Colonic mucosa (tissue), 4 donors: ENCODE results near the gene TMIGD2. TPM values are rescaled to one million over a fixed set of nuclear protein-coding genes. Genes with fewer than 3 reads are reported as not detected.

ENCODE experiments used
- DNase-seq: peaks from one replicate; pipeline ENCODE4 v3.0.0-alpha.2; 2020
- H3K27ac ChIP-seq: fragments of 200-600 bp; one replicate; pipeline ENCODE4 v1.8.0; 2021
- H3K27me3 ChIP-seq: fragments of 200-600 bp; one replicate; pipeline ENCODE4 v1.8.0; 2021
- H3K36me3 ChIP-seq: fragments of 200-600 bp; one replicate; pipeline ENCODE4 v1.8.0; 2021
- H3K4me1 ChIP-seq: fragments of 200-600 bp; one replicate; pipeline ENCODE4 v1.8.0; 2021; ENCODE audit warnings: mild to moderate bottlenecking
- H3K4me3 ChIP-seq: fragments of 200-600 bp; one replicate; pipeline ENCODE4 v1.8.0; 2021
- H3K9ac ChIP-seq, 2 donors: one replicate each; pipeline ENCODE4 v1.7.0; 2013; ENCODE audit warnings: control low read depth in 2 of 2, low read depth in 2 of 2, low read length in 2 of 2
- H3K9me3 ChIP-seq: fragments of 200-600 bp; one replicate; pipeline ENCODE4 v1.8.0; 2021
- intact Hi-C: fragments of 100-400 bp; cut with DNase I; formaldehyde crosslinking; loops from one replicate; pipeline ENCODE4 v1.14.1; 2022
- total RNA-seq, 2 donors: library from RNA; stranded (reverse); fragmentation: NEBNext Ultra II Directional in 1 of 2; extraction: Animal tissue kit (Norgen Biotek cat#: 25700) in 1 of 2; gene quantifications; one replicate each; pipeline ENCODE4 v1.2.1, GENCODE V29; 2021
- TF ChIP-seq, protein P1 (sequence below): fragments of 200-600 bp; IDR thresholded peaks from one replicate; pipeline ENCODE4 v1.8.0; 2022; ENCODE audit warnings: antibody characterized with exemption, mild to moderate bottlenecking
- donor health status: healthy.
- donor health status: DM: no; HTN: no; CAD: no.
- donor health status: DM: no; HTN: no; CAD: no.

The TMIGD2 gene
- total RNA-seq, 2 donors from 2014 or later, result 0.74 TPM; not detected in 1

- Histone ChIP-seq H3K9ac (no peak overlapping the region), H3K4me3 (no peak overlapping the region), H3K27ac (no peak overlapping the region), H3K4me1 (no peaks in the 10 kb centered on the region), H3K9me3 (no peaks in the 10 kb centered on the region), H3K27me3 (peaks cover 2% of the 10 kb centered on the region), H3K36me3 (no peaks in the 10 kb centered on the region)
- intact Hi-C loops, result no loop called here
- no peak for DNase-seq
- TF ChIP-seq, protein P1, sequence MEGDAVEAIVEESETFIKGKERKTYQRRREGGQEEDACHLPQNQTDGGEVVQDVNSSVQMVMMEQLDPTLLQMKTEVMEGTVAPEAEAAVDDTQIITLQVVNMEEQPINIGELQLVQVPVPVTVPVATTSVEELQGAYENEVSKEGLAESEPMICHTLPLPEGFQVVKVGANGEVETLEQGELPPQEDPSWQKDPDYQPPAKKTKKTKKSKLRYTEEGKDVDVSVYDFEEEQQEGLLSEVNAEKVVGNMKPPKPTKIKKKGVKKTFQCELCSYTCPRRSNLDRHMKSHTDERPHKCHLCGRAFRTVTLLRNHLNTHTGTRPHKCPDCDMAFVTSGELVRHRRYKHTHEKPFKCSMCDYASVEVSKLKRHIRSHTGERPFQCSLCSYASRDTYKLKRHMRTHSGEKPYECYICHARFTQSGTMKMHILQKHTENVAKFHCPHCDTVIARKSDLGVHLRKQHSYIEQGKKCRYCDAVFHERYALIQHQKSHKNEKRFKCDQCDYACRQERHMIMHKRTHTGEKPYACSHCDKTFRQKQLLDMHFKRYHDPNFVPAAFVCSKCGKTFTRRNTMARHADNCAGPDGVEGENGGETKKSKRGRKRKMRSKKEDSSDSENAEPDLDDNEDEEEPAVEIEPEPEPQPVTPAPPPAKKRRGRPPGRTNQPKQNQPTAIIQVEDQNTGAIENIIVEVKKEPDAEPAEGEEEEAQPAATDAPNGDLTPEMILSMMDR, result no peak
These were observed 29.3 kb downstream of the TMIGD2 start for GRCh38 chr19:4272894-4273293.

DNA sequence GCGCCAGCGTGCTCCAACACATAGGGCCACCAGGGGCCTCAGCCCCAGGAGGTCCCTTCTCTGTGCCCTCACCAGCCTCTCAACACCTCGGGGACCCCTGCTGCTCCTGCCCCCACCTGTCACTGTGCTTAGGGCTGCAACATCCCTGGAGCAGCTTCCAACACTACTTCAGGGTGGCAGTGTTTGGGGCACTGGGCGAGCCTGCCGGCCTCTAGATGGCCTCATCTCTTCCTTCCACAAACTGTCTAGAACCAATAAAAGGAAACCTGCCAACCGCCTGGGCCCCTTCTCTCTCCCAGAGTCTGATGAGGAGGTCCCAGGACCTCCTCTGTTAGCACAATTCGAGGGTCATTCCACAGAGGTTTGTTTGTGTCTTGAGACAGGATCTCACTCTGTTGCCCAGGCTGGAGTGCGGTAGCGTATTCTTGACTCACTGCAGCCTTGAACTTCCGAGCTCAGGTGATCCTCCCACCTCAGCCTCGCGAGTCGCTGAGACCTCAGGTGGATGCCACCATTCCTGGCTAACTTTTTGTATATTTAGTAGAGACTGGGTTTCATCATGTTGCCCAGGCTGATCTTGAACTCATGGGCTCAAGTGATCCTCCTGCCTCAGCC lies 33.3 kb downstream of the TMIGD2 start:
- H3K36me3 ChIP-seq, result no peaks in the 10 kb centered on the region
- intact Hi-C loops, result loop anchor here (5.0 kb wide), 1 partner anchor 83 kb away; no protein-coding TSS in a partner anchor

DNA sequence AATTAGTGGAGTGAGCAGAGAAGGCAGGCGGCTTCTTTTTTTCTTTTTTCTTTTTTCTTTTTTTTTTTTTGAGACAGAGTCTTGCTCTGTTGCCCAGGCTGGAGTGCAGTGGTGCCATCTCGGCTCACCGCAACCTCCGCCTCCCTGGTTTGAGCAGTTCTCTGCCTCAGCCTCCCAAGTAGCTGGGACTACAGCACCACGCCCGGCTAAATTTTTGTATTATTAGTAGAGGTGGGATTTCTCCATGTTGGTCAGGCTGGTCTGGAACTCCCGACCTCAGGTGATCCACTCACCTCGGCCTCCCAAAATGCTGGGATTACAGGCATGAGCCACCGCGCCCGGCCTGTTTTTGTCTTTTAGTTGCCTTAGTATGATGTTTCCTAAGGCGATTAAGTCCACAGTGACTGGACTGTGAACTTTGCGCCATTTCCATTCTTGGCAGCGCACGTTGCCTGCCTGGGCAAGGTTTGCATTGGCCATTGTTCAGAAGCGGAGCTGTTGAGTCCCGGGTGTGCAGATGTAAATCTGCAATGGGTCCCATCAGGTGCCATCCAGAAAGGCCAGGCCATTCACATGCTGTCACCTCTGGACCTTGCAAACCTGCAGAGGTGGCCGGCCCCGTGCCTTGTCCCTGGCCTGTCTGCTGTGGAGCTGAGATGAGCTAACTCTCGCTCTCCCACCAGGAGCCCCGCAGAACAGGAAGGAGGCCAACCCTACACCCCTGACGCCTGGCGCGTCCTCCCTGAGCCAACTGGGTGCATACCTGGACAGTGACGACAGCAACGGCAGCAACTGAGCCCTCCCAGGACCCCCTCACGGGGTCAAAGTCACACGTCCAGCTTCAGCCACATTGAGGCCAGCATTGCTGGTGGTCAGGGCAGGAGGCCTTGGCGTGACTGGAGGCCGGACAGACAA lies 34.0 kb downstream of the TMIGD2 start:
- TF ChIP-seq, protein P1, result no peak
- no peaks in the 10 kb centered on the region for H3K36me3 ChIP-seq
- no peaks in the 10 kb centered on the region for H3K4me1 ChIP-seq
- H3K9me3 ChIP-seq, result no peaks in the 10 kb centered on the region
- no peak overlapping the region for H3K4me3 ChIP-seq
- peak; percentile 55 for DNase-seq
- H3K9ac ChIP-seq, result peak overlapping the region; percentile 4 to 12
- H3K27me3 ChIP-seq, result no peaks in the 10 kb centered on the region
- intact Hi-C loops, result loop anchor here (2.0 to 5.0 kb wide), 2 partner anchors 84 to 131 kb away; no protein-coding TSS in a partner anchor
- H3K27ac ChIP-seq, result peak overlapping the region; percentile 58

More for the DNA sequence above, 33.3 kb downstream of the TMIGD2 start:
- Histone ChIP-seq H3K4me1 (no peaks in the 10 kb centered on the region), H3K27ac (peak overlapping the region; percentile 58), H3K27me3 (no peaks in the 10 kb centered on the region), H3K9ac (peak overlapping the region in 1 of 2 donors; percentile 4), H3K9me3 (no peaks in the 10 kb centered on the region), H3K4me3 (no peak overlapping the region)
- no peak for DNase-seq
- TF ChIP-seq, protein P1, result no peak

GRCh38 chr19:4267101-4267900 lies 34.9 kb downstream of the TMIGD2 start:
- no peaks in the 10 kb centered on the region for H3K36me3 ChIP-seq

More at GRCh38 chr19:4267101-4267900, 34.9 kb downstream of the TMIGD2 start:
- Histone ChIP-seq H3K4me3 (no peak overlapping the region), H3K9ac (peak overlapping the region in 1 of 2 donors; percentile 24), H3K27ac (peak overlapping the region; percentile 58), H3K4me1 (no peaks in the 10 kb centered on the region), H3K9me3 (no peaks in the 10 kb centered on the region), H3K27me3 (no peaks in the 10 kb centered on the region)
- peak; percentile 67 for DNase-seq
- TF ChIP-seq, protein P1, result peak; percentile 82
- intact Hi-C loops, result loop anchor here (2.0 to 5.0 kb wide), 2 partner anchors 85 to 132 kb away; no protein-coding TSS in a partner anchor
